ENCODE data around the gene DUSP1.

The DUSP1 gene

GRCh38 chr5:172805736-172806255, 34.8 kb upstream of the DUSP1 start:
- no peaks in the 10 kb centered on the region for H3K9me3 ChIP-seq
- no peaks in the 10 kb centered on the region for H3K4me1 ChIP-seq
- TF ChIP-seq CTCF (IDR thresholded peaks at IDR 0.05; ENCODE audit: low read depth, low read length): no peak
- no peak overlapping the region for H3K4me3 ChIP-seq (ENCODE audit: low read depth, low read length)
- no peaks in the 10 kb centered on the region for H3K27me3 ChIP-seq
- no peak for DNase-seq
- no peaks in the 10 kb centered on the region for H3K36me3 ChIP-seq

- Histone ChIP-seq H3K27me3 (no peaks in the 10 kb centered on the region), H3K9me3 (no peaks in the 10 kb centered on the region), H3K4me1 (no peaks in the 10 kb centered on the region), H3K4me3 (ENCODE audit: low read depth, low read length) (no peak overlapping the region), H3K36me3 (no peaks in the 10 kb centered on the region)
- no peak for TF ChIP-seq CTCF (IDR thresholded peaks at IDR 0.05; ENCODE audit: low read depth, low read length)
- DNase-seq: no peak
These were observed 34.2 kb upstream of the DUSP1 start for GRCh38 chr5:172805018-172805683.

DNA sequence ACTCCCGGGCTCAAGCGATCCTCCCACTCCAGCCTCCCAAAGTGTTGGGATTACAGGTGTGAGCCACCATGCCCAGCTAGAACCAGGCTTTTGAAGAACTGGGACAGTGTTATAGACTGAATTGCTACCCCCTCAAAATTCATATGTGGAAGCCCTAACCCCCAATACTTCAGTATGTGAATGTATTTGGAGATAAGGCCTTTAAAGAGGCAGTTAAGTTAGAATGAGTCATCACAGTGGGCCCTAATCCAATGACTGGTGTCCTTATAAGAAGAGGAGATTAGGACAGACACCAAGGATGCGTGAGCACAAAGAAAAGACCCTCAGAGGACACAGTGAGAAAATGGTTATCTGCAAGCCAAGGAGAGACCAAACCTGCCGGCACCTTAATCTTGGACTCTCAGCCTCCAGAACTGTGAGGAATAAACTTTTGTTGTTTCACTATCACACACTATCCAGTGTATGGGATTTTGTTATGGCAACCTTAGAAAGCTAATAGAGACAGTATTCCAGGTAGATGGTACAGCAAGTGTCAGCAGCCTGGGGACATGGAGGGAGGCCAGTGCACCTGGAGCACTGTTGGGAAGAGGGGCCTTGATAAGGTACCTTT, 31.7 kb upstream of the DUSP1 start:
- no peaks in the 10 kb centered on the region for H3K27me3 ChIP-seq
- H3K4me1 ChIP-seq: no peaks in the 10 kb centered on the region
- H3K9me3 ChIP-seq: no peaks in the 10 kb centered on the region
- H3K36me3 ChIP-seq: no peaks in the 10 kb centered on the region
- no peak overlapping the region for H3K4me3 ChIP-seq (ENCODE audit: low read depth, low read length)
- TF ChIP-seq CTCF (IDR thresholded peaks at IDR 0.05; ENCODE audit: low read depth, low read length): no peak
- no peak for DNase-seq

DNA sequence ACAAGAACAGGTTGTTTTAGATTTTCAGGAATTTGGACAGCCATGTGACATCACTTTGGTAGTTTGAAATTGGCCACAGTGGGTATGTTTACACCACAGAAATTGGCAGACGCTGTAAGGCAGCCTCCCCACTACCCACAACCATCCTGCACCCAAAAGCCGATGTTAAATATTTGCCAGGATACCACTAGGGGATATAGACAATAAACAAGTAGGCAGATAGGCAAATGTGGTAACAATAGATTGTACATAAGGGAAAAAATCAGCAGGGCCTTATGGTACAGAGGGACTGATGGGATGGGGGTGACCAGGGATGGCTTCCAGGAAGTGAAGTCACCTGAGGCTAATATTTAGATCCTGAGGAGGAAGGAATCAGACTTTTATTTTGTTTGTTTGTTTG, 31.1 kb upstream of the DUSP1 start:
- Histone ChIP-seq H3K4me3 (ENCODE audit: low read depth, low read length) (no peak overlapping the region), H3K9me3 (no peaks in the 10 kb centered on the region), H3K36me3 (no peaks in the 10 kb centered on the region), H3K4me1 (no peaks in the 10 kb centered on the region), H3K27me3 (no peaks in the 10 kb centered on the region)
- DNase-seq: no peak
- no peak for TF ChIP-seq CTCF (IDR thresholded peaks at IDR 0.05; ENCODE audit: low read depth, low read length)

- no peak for DNase-seq
- no peak overlapping the region for H3K4me3 ChIP-seq (ENCODE audit: low read depth, low read length)
- no peaks in the 10 kb centered on the region for H3K9me3 ChIP-seq
- no peaks in the 10 kb centered on the region for H3K36me3 ChIP-seq
- TF ChIP-seq CTCF (IDR thresholded peaks at IDR 0.05; ENCODE audit: low read depth, low read length): no peak
- H3K27me3 ChIP-seq: no peaks in the 10 kb centered on the region
- no peaks in the 10 kb centered on the region for H3K4me1 ChIP-seq
These were observed 30.2 kb upstream of the DUSP1 start for GRCh38 chr5:172801179-172801671.

- H3K27me3 ChIP-seq: no peaks in the 10 kb centered on the region
- TF ChIP-seq CTCF (IDR thresholded peaks at IDR 0.05; ENCODE audit: low read depth, low read length): no peak
- H3K36me3 ChIP-seq: no peaks in the 10 kb centered on the region
- H3K9me3 ChIP-seq: no peaks in the 10 kb centered on the region
- no peak for DNase-seq
- no peak overlapping the region for H3K4me3 ChIP-seq (ENCODE audit: low read depth, low read length)
- no peaks in the 10 kb centered on the region for H3K4me1 ChIP-seq
These were observed 29.1 kb upstream of the DUSP1 start for GRCh38 chr5:172800088-172800551.

Measured in BE2C (cell line).